Thoracic aorta (tissue), 2 donors: ENCODE data around the gene B3GNT9. TPM values are rescaled to one million over a fixed set of nuclear protein-coding genes. Genes with fewer than 3 reads are reported as not detected.

Experiments
- ATAC-seq: fragments of 150-250 bp; one replicate; pipeline ENCODE4 v1.8.0; 2017; ENCODE audit warnings: low read depth; ENCODE audit not compliant: insufficient number of reproducible peaks, low FRiP score
- DNase-seq: peaks from one replicate; pipeline ENCODE4 v3.0.0-alpha.2; 2020; ENCODE audit warnings: low spot score
- H3K27ac ChIP-seq, 2 donors: fragments of 200-600 bp; sonication (generic); 1 replicate in 1 of 2; 2 replicates in 1 of 2; pipeline ENCODE4 v1.5.1; 2016; ENCODE audit warnings: mild to moderate bottlenecking in 2 of 2, moderate library complexity in 2 of 2
- H3K27me3 ChIP-seq: fragments of 200-600 bp; sonication (generic); replicated peaks from 2 replicates; pipeline ENCODE4 v1.6.0; 2016; ENCODE audit warnings: mild to moderate bottlenecking; ENCODE audit not compliant: insufficient read depth
- H3K36me3 ChIP-seq: fragments of 200-600 bp; sonication (generic); one replicate; pipeline ENCODE4 v1.5.1; 2016
- H3K4me1 ChIP-seq, 2 donors: fragments of 200-600 bp; sonication (generic); 1 replicate in 1 of 2; 2 replicates in 1 of 2; pipeline versions ENCODE4 v1.5.1 to v1.6.0; 2016; ENCODE audit warnings: low read depth in 2 of 2, mild to moderate bottlenecking in 1 of 2; ENCODE audit not compliant: control insufficient read depth in 1 of 2
- H3K4me3 ChIP-seq: fragments of 200-600 bp; sonication (generic); 2 replicates; pipeline ENCODE4 v1.5.1; 2016; ENCODE audit warnings: mild to moderate bottlenecking
- H3K9me3 ChIP-seq: fragments of 200-600 bp; sonication (generic); 2 replicates; pipeline ENCODE4 v1.5.1; 2016
- CTCF ChIP-seq: fragments of 200-600 bp; sonication (generic); IDR thresholded peaks from one replicate; pipeline ENCODE4 v1.5.1; 2019; ENCODE audit warnings: antibody characterized with exemption
- total RNA-seq, 2 donors: library from RNA; depleted of rRNA; stranded (reverse); fragments of >200 nt; gene quantifications; one replicate each; pipeline versions ENCODE4 v1.1.0 to v1.2.3, GENCODE V29; 2016

Gene B3GNT9
- total RNA-seq, 2 donors from 2014 or later = 33.5 to 59.6 TPM

- no peak for ATAC-seq
- Histone ChIP-seq H3K4me3 (no peak overlapping the region), H3K27me3 (no peaks in the 10 kb centered on the region), H3K9me3 (no peaks in the 10 kb centered on the region), H3K27ac (no peak overlapping the region), H3K36me3 (peaks cover 57% of the 10 kb centered on the region), H3K4me1 (no peaks in the 10 kb centered on the region)
- DNase-seq = no peak
- TF ChIP-seq CTCF = no peak
These were observed 5.9 kb downstream of the B3GNT9 start for GRCh38 chr16:67144943-67145342.

GRCh38 chr16:67142342-67142741 lies 8.5 kb downstream of the B3GNT9 start:
- no peak for TF ChIP-seq CTCF
- no peaks in the 10 kb centered on the region for H3K9me3 ChIP-seq
- H3K4me3 ChIP-seq = no peak overlapping the region
- H3K4me1 ChIP-seq = no peaks in the 10 kb centered on the region
- H3K36me3 ChIP-seq = peaks cover 75% of the 10 kb centered on the region
- no peaks in the 10 kb centered on the region for H3K27me3 ChIP-seq
- no peak for ATAC-seq
- no peak for DNase-seq
- no peak overlapping the region for H3K27ac ChIP-seq

GRCh38 chr16:67141391-67141790 lies 9.4 kb downstream of the B3GNT9 start:
- Histone ChIP-seq H3K9me3 (no peaks in the 10 kb centered on the region), H3K27ac (no peak overlapping the region), H3K4me3 (no peak overlapping the region), H3K36me3 (peaks cover 83% of the 10 kb centered on the region), H3K27me3 (no peaks in the 10 kb centered on the region), H3K4me1 (no peaks in the 10 kb centered on the region)
- no peak for TF ChIP-seq CTCF
- no peak for DNase-seq
- ATAC-seq = no peak

GRCh38 chr16:67137605-67138004 lies 13.2 kb downstream of the B3GNT9 start:
- Histone ChIP-seq H3K36me3 (peaks cover 84% of the 10 kb centered on the region), H3K4me1 (no peaks in the 10 kb centered on the region), H3K27ac (no peak overlapping the region), H3K4me3 (no peak overlapping the region), H3K9me3 (no peaks in the 10 kb centered on the region), H3K27me3 (no peaks in the 10 kb centered on the region)
- DNase-seq (no peak), ATAC-seq (no peak)
- no peak for TF ChIP-seq CTCF

GRCh38 chr16:67129422-67129821 lies 21.4 kb downstream of the B3GNT9 start:
- no peak for DNase-seq
- no peak for ATAC-seq
- H3K27me3 ChIP-seq = no peaks in the 10 kb centered on the region
- no peak overlapping the region for H3K4me3 ChIP-seq
- peaks cover 51% of the 10 kb centered on the region for H3K36me3 ChIP-seq
- no peak for TF ChIP-seq CTCF
- no peaks in the 10 kb centered on the region for H3K4me1 ChIP-seq
- no peak overlapping the region for H3K27ac ChIP-seq
- no peaks in the 10 kb centered on the region for H3K9me3 ChIP-seq
